Osteoblast (primary cell): ENCODE data around the gene IGF1. TPM values are rescaled to one million over a fixed set of nuclear protein-coding genes. Genes with fewer than 3 reads are reported as not detected.

Experiments used
- DNase-seq: peaks from one replicate; pipeline ENCODE4 v3.0.0; 2011; ENCODE audit warnings: low spot score, mixed read lengths; ENCODE audit not compliant: insufficient read length; ENCODE audit errors: missing footprints
- H2AFZ ChIP-seq: 2 replicates; pipeline ENCODE4 v1.6.0; 2011; ENCODE audit warnings: mild to moderate bottlenecking, low read length
- H3K27ac ChIP-seq: 2 replicates; pipeline ENCODE4 v1.5.1; 2011; ENCODE audit warnings: mild to moderate bottlenecking, low read depth, low read length, moderate library complexity
- H3K27me3 ChIP-seq: 2 replicates; pipeline ENCODE4 v1.6.0; 2012; ENCODE audit warnings: mild to moderate bottlenecking, control low read depth, inconsistent platforms, low read length, moderate library complexity; ENCODE audit not compliant: insufficient read depth
- H3K36me3 ChIP-seq: 2 replicates; pipeline ENCODE4 v1.5.1; 2011; ENCODE audit warnings: mild to moderate bottlenecking, low read length, control low read depth, moderate library complexity; ENCODE audit not compliant: insufficient read depth
- H3K4me1 ChIP-seq: 2 replicates; pipeline ENCODE4 v1.5.1; 2011; ENCODE audit warnings: mild to moderate bottlenecking, low read length, control low read depth, moderate library complexity; ENCODE audit not compliant: insufficient read depth
- H3K4me2 ChIP-seq: 2 replicates; pipeline ENCODE4 v1.6.0; 2011; ENCODE audit warnings: mild to moderate bottlenecking, low read length; ENCODE audit not compliant: insufficient read depth
- H3K4me3 ChIP-seq: fragments of 200-600 bp; sonication (generic); 3 replicates; pipeline ENCODE4 v1.5.1; 2012; ENCODE audit warnings: mild to moderate bottlenecking, low read length, inconsistent platforms; ENCODE audit not compliant: insufficient read depth
- H3K79me2 ChIP-seq: 2 replicates; pipeline ENCODE4 v1.6.0; 2012; ENCODE audit warnings: mild to moderate bottlenecking, low read length, control low read depth, inconsistent platforms; ENCODE audit not compliant: insufficient read depth
- H3K9me3 ChIP-seq: 2 replicates; pipeline ENCODE4 v1.5.1; 2011; ENCODE audit warnings: low read depth, low read length, control low read depth
- H4K20me1 ChIP-seq: 2 replicates; pipeline ENCODE4 v1.6.0; 2012; ENCODE audit warnings: mild to moderate bottlenecking, low read length, control low read depth; ENCODE audit not compliant: insufficient read depth
- total RNA-seq: library from RNA; depleted of rRNA; stranded (reverse); fragments of >200 nt; gene quantifications from 2 replicates; pipeline ENCODE4 v1.2.3, GENCODE V29; 2012
- TF ChIP-seq, protein P1 (sequence below): IDR thresholded peaks from 2 replicates; pipeline ENCODE4 v1.5.1; 2011; ENCODE audit warnings: mild to moderate bottlenecking, low read depth, low read length, moderate library complexity; ENCODE audit errors: extremely low read depth

Gene IGF1
- total RNA-seq, 1 donor: 0.72 TPM

DNA sequence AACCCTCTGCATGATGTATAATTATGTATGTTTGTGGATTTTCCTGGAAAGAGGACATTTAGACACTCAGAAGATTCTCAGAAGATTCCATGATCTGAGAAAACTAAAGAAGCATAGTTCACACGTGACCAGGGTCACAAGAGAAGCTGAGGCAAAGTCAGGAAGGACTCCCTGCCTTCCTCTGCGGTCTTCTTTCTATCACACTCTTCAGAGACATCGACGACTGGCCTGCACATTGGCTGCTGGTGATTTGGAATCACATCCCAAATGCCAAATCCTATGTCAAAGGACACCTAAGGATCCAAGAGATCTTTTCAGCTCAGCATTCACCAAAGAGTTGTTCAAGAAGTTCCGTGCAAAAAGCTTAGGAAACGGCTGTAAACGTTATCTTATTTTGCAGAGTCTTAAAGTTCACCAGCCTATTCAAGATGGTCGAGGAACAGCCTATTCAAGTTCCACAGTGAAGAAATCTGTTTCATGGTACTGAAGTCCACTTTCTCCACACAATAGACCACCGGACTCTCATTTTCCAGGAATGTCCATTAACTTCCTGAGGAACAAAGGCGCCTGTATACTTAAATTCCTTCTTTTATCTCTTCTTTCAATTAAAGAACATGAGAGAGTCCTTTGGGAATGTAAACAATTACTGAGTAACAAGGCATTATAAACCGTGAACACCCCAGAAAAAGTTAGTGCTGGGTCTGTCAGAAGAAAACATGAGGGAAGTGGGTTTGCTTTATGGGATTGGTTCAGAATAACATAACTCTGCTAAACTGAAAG, 42.1 kb downstream of the IGF1 start:
- Histone ChIP-seq H3K4me1 (no peaks in the 10 kb centered on the region), H3K27ac (no peak overlapping the region), H4K20me1 (no peaks in the 10 kb centered on the region), H3K4me2 (no peak overlapping the region), H3K4me3 (no peak overlapping the region), H2AFZ (no peak overlapping the region), H3K9me3 (no peaks in the 10 kb centered on the region), H3K36me3 (no peaks in the 10 kb centered on the region), H3K79me2 (no peaks in the 10 kb centered on the region), H3K27me3 (no peaks in the 10 kb centered on the region)
- TF ChIP-seq, protein P1, sequence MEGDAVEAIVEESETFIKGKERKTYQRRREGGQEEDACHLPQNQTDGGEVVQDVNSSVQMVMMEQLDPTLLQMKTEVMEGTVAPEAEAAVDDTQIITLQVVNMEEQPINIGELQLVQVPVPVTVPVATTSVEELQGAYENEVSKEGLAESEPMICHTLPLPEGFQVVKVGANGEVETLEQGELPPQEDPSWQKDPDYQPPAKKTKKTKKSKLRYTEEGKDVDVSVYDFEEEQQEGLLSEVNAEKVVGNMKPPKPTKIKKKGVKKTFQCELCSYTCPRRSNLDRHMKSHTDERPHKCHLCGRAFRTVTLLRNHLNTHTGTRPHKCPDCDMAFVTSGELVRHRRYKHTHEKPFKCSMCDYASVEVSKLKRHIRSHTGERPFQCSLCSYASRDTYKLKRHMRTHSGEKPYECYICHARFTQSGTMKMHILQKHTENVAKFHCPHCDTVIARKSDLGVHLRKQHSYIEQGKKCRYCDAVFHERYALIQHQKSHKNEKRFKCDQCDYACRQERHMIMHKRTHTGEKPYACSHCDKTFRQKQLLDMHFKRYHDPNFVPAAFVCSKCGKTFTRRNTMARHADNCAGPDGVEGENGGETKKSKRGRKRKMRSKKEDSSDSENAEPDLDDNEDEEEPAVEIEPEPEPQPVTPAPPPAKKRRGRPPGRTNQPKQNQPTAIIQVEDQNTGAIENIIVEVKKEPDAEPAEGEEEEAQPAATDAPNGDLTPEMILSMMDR: no peak
- no peak for DNase-seq

DNA sequence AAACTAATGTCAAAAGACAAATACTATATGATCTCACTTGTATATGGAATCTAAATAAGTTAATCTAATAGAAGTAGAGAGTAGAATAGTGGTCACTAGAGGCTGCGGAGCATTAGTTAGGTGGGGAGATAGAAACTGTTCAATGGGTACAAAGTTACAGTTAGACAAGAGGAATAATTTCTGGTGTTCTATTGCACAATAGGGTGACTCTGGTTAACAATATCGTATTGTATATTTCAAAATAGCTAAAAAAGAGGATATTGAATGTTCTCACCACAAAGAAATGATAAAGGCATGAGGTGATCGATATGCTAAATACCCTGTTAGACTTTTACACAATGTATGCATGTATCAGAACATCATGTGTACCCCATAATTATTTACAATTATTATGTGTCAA, 42.9 kb downstream of the IGF1 start:
- Histone ChIP-seq H3K4me3 (no peak overlapping the region), H3K36me3 (no peaks in the 10 kb centered on the region), H3K4me2 (no peak overlapping the region), H3K79me2 (no peaks in the 10 kb centered on the region), H3K9me3 (no peaks in the 10 kb centered on the region), H3K4me1 (no peaks in the 10 kb centered on the region), H4K20me1 (no peaks in the 10 kb centered on the region), H2AFZ (no peak overlapping the region), H3K27ac (no peak overlapping the region), H3K27me3 (no peaks in the 10 kb centered on the region)
- TF ChIP-seq, protein P1: no peak
- no peak for DNase-seq

DNA sequence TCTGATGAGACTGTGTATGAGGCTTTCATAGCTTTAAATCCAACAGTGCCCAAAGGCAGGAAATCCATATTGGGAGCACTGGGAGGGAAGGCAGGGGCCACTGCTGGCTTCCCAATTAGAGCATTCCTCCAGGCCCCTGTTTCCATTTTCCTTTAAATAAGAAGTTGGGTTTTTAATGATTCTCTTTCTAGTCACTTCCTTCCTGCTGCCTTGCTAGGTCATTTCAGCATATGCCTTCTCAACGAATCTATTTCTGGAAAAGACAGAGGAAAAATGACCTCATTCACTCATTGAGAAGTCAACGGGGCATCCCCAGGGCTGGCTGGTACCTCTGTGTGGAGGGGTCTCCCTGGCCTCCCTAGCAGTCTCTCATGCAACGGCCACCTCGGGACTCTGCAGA, 43.5 kb downstream of the IGF1 start:
- Histone ChIP-seq H3K4me3 (no peak overlapping the region), H3K4me1 (no peaks in the 10 kb centered on the region), H3K9me3 (no peaks in the 10 kb centered on the region), H3K27me3 (no peaks in the 10 kb centered on the region), H3K27ac (no peak overlapping the region), H3K36me3 (no peaks in the 10 kb centered on the region), H2AFZ (no peak overlapping the region), H3K4me2 (no peak overlapping the region), H3K79me2 (no peaks in the 10 kb centered on the region), H4K20me1 (no peaks in the 10 kb centered on the region)
- no peak for DNase-seq
- TF ChIP-seq, protein P1: no peak

DNA sequence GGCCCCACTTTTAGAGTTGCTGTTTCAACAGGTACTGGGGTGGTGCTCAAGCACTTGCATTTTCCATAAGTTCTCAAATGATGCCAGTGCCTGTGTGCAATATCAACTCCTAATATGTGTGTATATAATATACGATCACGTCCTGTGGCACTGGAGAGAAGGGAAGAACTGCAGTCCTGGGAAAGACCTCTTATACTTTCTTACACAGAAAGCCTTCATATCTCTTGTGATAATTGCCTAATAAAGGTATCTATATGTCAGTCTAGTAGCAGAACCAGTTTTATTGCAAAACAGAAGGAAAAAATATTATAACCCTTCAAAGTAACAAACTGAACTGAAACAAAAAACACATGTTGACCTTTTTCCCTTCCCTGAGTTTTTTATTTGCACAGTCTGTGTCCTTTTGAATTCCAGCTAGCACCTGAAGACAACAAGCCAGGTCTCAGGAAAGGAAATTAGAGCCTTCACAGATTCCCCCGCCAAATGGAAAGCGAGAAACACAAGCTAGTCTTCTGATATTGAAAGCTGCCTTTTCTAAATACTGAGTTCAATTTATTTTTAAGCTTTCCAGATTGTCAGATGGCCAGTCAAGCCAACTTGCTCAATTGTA, 44.4 kb downstream of the IGF1 start:
- DNase-seq: no peak
- Histone ChIP-seq H3K79me2 (no peaks in the 10 kb centered on the region), H3K4me2 (no peak overlapping the region), H3K9me3 (no peaks in the 10 kb centered on the region), H2AFZ (no peak overlapping the region), H4K20me1 (no peaks in the 10 kb centered on the region), H3K4me3 (no peak overlapping the region), H3K27ac (no peak overlapping the region), H3K27me3 (no peaks in the 10 kb centered on the region), H3K36me3 (no peaks in the 10 kb centered on the region), H3K4me1 (no peaks in the 10 kb centered on the region)
- TF ChIP-seq, protein P1: no peak
